Trophoblast cell (in vitro differentiated cells and primary cell): ENCODE measurements around the gene FREM1.

Experiments
- DNase-seq, 2 donors: peaks; one replicate each; pipeline ENCODE4 v3.0.0-alpha.2; 2016
- H2AFZ ChIP-seq: 2 replicates; pipeline ENCODE4 v1.6.1; 2013; ENCODE audit warnings: low read length, moderate library complexity, mild to moderate bottlenecking; ENCODE audit not compliant: insufficient read depth, poor library complexity
- H2AK5ac ChIP-seq: 2 replicates; pipeline ENCODE4 v1.6.1; 2013; ENCODE audit warnings: mild to moderate bottlenecking, low read length
- H2BK120ac ChIP-seq: 2 replicates; pipeline ENCODE4 v1.6.1; 2013; ENCODE audit warnings: low read length, mild to moderate bottlenecking, moderate library complexity; ENCODE audit not compliant: insufficient read depth, poor library complexity
- H2BK12ac ChIP-seq: 2 replicates; pipeline ENCODE4 v1.6.1; 2013; ENCODE audit warnings: mild to moderate bottlenecking, low read length, moderate library complexity
- H2BK5ac ChIP-seq: 2 replicates; pipeline ENCODE4 v1.6.1; 2013; ENCODE audit warnings: low read length, low read depth, moderate library complexity, mild to moderate bottlenecking; ENCODE audit not compliant: poor library complexity
- H3K14ac ChIP-seq: 2 replicates; pipeline ENCODE4 v1.6.1; 2013; ENCODE audit warnings: mild to moderate bottlenecking, low read length
- H3K18ac ChIP-seq: 2 replicates; pipeline ENCODE4 v1.6.1; 2013; ENCODE audit warnings: mild to moderate bottlenecking, low read length
- H3K23ac ChIP-seq: 2 replicates; pipeline ENCODE4 v1.6.1; 2013; ENCODE audit warnings: low read length
- H3K27ac ChIP-seq: 2 replicates; pipeline ENCODE4 v1.5.1; 2013; ENCODE audit warnings: low read depth, mild to moderate bottlenecking, inconsistent platforms, low read length, moderate library complexity
- H3K27me3 ChIP-seq: 2 replicates; pipeline ENCODE4 v1.6.1; 2013; ENCODE audit warnings: inconsistent platforms, mild to moderate bottlenecking, low read length, moderate library complexity; ENCODE audit not compliant: insufficient read depth
- H3K36me3 ChIP-seq, 2 experiments: 1 replicate in 1 of 2; 2 replicates in 1 of 2; pipeline ENCODE4 v1.6.1; 2013; ENCODE audit warnings: low read length in 2 of 2, mild to moderate bottlenecking in 2 of 2, moderate library complexity in 1 of 2; ENCODE audit not compliant: insufficient read depth in 2 of 2, control insufficient read depth in 1 of 2
- H3K4ac ChIP-seq: 2 replicates; pipeline ENCODE4 v1.6.1; 2013; ENCODE audit warnings: low read depth, mild to moderate bottlenecking, low read length, moderate library complexity
- H3K4me1 ChIP-seq, 2 experiments: 1 replicate in 1 of 2; 2 replicates in 1 of 2; pipeline ENCODE4 v1.6.1; 2013; ENCODE audit warnings: low read length in 2 of 2, mild to moderate bottlenecking in 2 of 2, moderate library complexity in 1 of 2; ENCODE audit not compliant: insufficient read depth in 2 of 2, control insufficient read depth in 1 of 2
- H3K4me2 ChIP-seq: 2 replicates; pipeline ENCODE4 v1.6.1; 2013; ENCODE audit warnings: inconsistent platforms, mild to moderate bottlenecking, low read length, moderate library complexity
- H3K4me3 ChIP-seq: 2 replicates; pipeline ENCODE4 v1.5.1; 2013; ENCODE audit warnings: mild to moderate bottlenecking, low read depth, low read length, inconsistent platforms
- H3K79me1 ChIP-seq: one replicate; pipeline ENCODE4 v1.6.1; 2013; ENCODE audit warnings: low read length
- H3K79me2 ChIP-seq: 2 replicates; pipeline ENCODE4 v1.6.1; 2013; ENCODE audit warnings: low read length, mild to moderate bottlenecking; ENCODE audit not compliant: control insufficient read depth, insufficient read depth, poor library complexity
- H3K9ac ChIP-seq: 2 replicates; pipeline ENCODE4 v1.6.1; 2013; ENCODE audit warnings: mild to moderate bottlenecking, low read length
- H3K9me3 ChIP-seq: 2 replicates; pipeline ENCODE4 v1.6.1; 2013; ENCODE audit warnings: low read depth, mild to moderate bottlenecking, control low read depth, inconsistent platforms, low read length; ENCODE audit not compliant: insufficient read depth
- H4K12ac ChIP-seq: 2 replicates; pipeline ENCODE4 v1.6.1; 2013; ENCODE audit warnings: low read depth, mild to moderate bottlenecking, low read length, moderate library complexity
- H4K8ac ChIP-seq: 2 replicates; pipeline ENCODE4 v1.6.1; 2013; ENCODE audit warnings: low read depth, mild to moderate bottlenecking, low read length, moderate library complexity
- H4K91ac ChIP-seq: one replicate; pipeline ENCODE4 v1.6.1; 2013; ENCODE audit warnings: low read depth, mild to moderate bottlenecking, low read length, moderate library complexity
- WGBS: extraction: QIAGEN DNeasy Blood & Tissue Kit; methylation state at CpG from one replicate; pipeline ENCODE4 v1.1.7; 2013; ENCODE audit warnings: missing lambda C conversion rate; ENCODE audit not compliant: insufficient read length, insufficient coverage; ENCODE audit errors: extremely low coverage; 5-methylcytosine and 5-hydroxymethylcytosine counted together

FREM1 gene

GRCh38 chr9:14705079-14705478, 205.1 kb downstream of the FREM1 start:
- no peak overlapping the region for H3K14ac ChIP-seq
- no peak overlapping the region for H2AFZ ChIP-seq
- no peak overlapping the region for H2BK120ac ChIP-seq
- H2AK5ac ChIP-seq, result no peak overlapping the region
- no peaks in the 10 kb centered on the region for H3K79me1 ChIP-seq
- DNase-seq, result no peak
- no peak overlapping the region for H3K4me3 ChIP-seq
- no peaks in the 10 kb centered on the region for H3K36me3 ChIP-seq
- no peak overlapping the region for H2BK5ac ChIP-seq
- H3K27me3 ChIP-seq, result no peaks in the 10 kb centered on the region
- no peak overlapping the region for H4K12ac ChIP-seq
- no peak overlapping the region for H3K23ac ChIP-seq
- no peaks in the 10 kb centered on the region for H3K4me1 ChIP-seq
- H4K8ac ChIP-seq, result no peak overlapping the region
- no peak overlapping the region for H3K27ac ChIP-seq
- H2BK12ac ChIP-seq, result no peak overlapping the region
- H3K79me2 ChIP-seq, result no peaks in the 10 kb centered on the region
- no peak overlapping the region for H3K4ac ChIP-seq
- no peak overlapping the region for H3K18ac ChIP-seq
- H3K9me3 ChIP-seq, result no peaks in the 10 kb centered on the region
- no peak overlapping the region for H3K4me2 ChIP-seq
- no peak overlapping the region for H4K91ac ChIP-seq
- no peak overlapping the region for H3K9ac ChIP-seq

- Histone ChIP-seq H3K36me3 (no peaks in the 10 kb centered on the region), H2AK5ac (no peak overlapping the region), H2BK5ac (no peak overlapping the region), H2BK120ac (no peak overlapping the region), H4K8ac (no peak overlapping the region), H3K9ac (no peak overlapping the region), H3K4me2 (no peak overlapping the region), H4K12ac (no peak overlapping the region), H4K91ac (no peak overlapping the region), H2BK12ac (no peak overlapping the region), H3K4me1 (no peaks in the 10 kb centered on the region), H3K27me3 (no peaks in the 10 kb centered on the region), H3K79me1 (no peaks in the 10 kb centered on the region), H3K9me3 (no peaks in the 10 kb centered on the region), H3K79me2 (no peaks in the 10 kb centered on the region), H3K27ac (no peak overlapping the region), H3K4me3 (no peak overlapping the region), H3K18ac (no peak overlapping the region), H3K14ac (no peak overlapping the region), H3K4ac (no peak overlapping the region), H2AFZ (no peak overlapping the region), H3K23ac (no peak overlapping the region)
- DNase-seq, result no peak
- WGBS, result no CpG with 5 or more reads among the region's 3 CpGs
These were observed 205.9 kb downstream of the FREM1 start for GRCh38 chr9:14704281-14704680.

GRCh38 chr9:14702200-14702720, 208.0 kb downstream of the FREM1 start:
- Histone ChIP-seq H3K4me2 (no peak overlapping the region), H3K79me2 (no peaks in the 10 kb centered on the region)
- no CpG with 5 or more reads among the region's 4 CpGs for WGBS

GRCh38 chr9:14693251-14693861, 216.9 kb downstream of the FREM1 start, which contains the start of gene ZDHHC21:
ZDHHC21 (minus strand) TSS chr9:14693432; CDS start chr9:14674340, 19,092 bp downstream.
- H3K9me3 ChIP-seq, result no peaks in the 10 kb centered on the region
- H3K23ac ChIP-seq, result no peak within 1 kb of the TSS
- WGBS, result no CpG with 5 or more reads among the region's 50 CpGs
- peak within 1 kb of the TSS; percentile 70 for H3K4ac ChIP-seq
- H3K14ac ChIP-seq, result peak within 1 kb of the TSS; percentile 91
- peak within 1 kb of the TSS; percentile 68 for H2BK120ac ChIP-seq
- no peak within 1 kb of the TSS for H3K27ac ChIP-seq
- H2BK5ac ChIP-seq, result peak within 1 kb of the TSS; percentile 16
- peaks cover 0 to 3% of the 10 kb centered on the region in 2 experiments for H3K4me1 ChIP-seq
- peak within 1 kb of the TSS; percentile 70 for H4K91ac ChIP-seq
- DNase-seq, result peak; percentile 46 to 69
- no peak within 1 kb of the TSS for H2BK12ac ChIP-seq
- H3K27me3 ChIP-seq, result no peaks in the 10 kb centered on the region
- H3K4me2 ChIP-seq, result peak within 1 kb of the TSS; percentile 92
- peak within 1 kb of the TSS; percentile 88 for H3K4me3 ChIP-seq
- H4K8ac ChIP-seq, result peak within 1 kb of the TSS; percentile 96
- H4K12ac ChIP-seq, result peak within 1 kb of the TSS; percentile 90
- peaks cover 7% of the 10 kb centered on the region for H3K79me1 ChIP-seq
- H3K18ac ChIP-seq, result peak within 1 kb of the TSS; percentile 77
- peak within 1 kb of the TSS; percentile 87 for H2AFZ ChIP-seq
- H3K9ac ChIP-seq, result peak within 1 kb of the TSS; percentile 80
- H3K79me2 ChIP-seq, result peaks cover 4% of the 10 kb centered on the region
- H2AK5ac ChIP-seq, result no peak within 1 kb of the TSS
- peaks cover 2 to 5% of the 10 kb centered on the region in 2 experiments for H3K36me3 ChIP-seq

More at GRCh38 chr9:14702200-14702720, 208.0 kb downstream of the FREM1 start:
- no peak overlapping the region for H3K18ac ChIP-seq
- H2BK12ac ChIP-seq, result no peak overlapping the region
- no peaks in the 10 kb centered on the region for H3K36me3 ChIP-seq
- no peaks in the 10 kb centered on the region for H3K4me1 ChIP-seq
- H2AFZ ChIP-seq, result no peak overlapping the region
- no peaks in the 10 kb centered on the region for H3K27me3 ChIP-seq
- H4K91ac ChIP-seq, result no peak overlapping the region
- H2AK5ac ChIP-seq, result no peak overlapping the region
- DNase-seq, result no peak
- H3K14ac ChIP-seq, result no peak overlapping the region
- H4K8ac ChIP-seq, result no peak overlapping the region
- H3K79me1 ChIP-seq, result no peaks in the 10 kb centered on the region
- no peak overlapping the region for H2BK5ac ChIP-seq
- H3K4ac ChIP-seq, result no peak overlapping the region
- no peak overlapping the region for H4K12ac ChIP-seq
- no peak overlapping the region for H3K23ac ChIP-seq
- H3K9ac ChIP-seq, result no peak overlapping the region
- H3K9me3 ChIP-seq, result no peaks in the 10 kb centered on the region
- no peak overlapping the region for H3K4me3 ChIP-seq
- H2BK120ac ChIP-seq, result no peak overlapping the region
- no peak overlapping the region for H3K27ac ChIP-seq
